A549 (cell line): ENCODE results near the gene POMC. TPM values are rescaled to one million over a fixed set of nuclear protein-coding genes. Genes with fewer than 3 reads are reported as not detected.

ENCODE experiments used
- ATAC-seq, 2 experiments: fragments of 200-7000 bp in 1 of 2; fragments of >200 bp in 1 of 2; cut with Nextera tagmentation in 1 of 2; cut with Tn5 transposase in 1 of 2; 3 replicates each; pipeline versions ENCODE4 v1.8.0 to v1.9.1; 2018 to 2020; ENCODE audit warnings: mild to moderate bottlenecking in 1 of 2, moderate library complexity in 1 of 2
- CTCF ChIA-PET: fragments of 300-600 bp; sonication (Branson Sonifier 250); formaldehyde crosslinking; extraction: SDS; loops from one replicate; lab custom pipeline; 2021; ENCODE audit warnings: antibody characterized with exemption, inconsistent platforms; lab: Yijun Ruan, JAX
- POLR2A ChIA-PET: fragments of 350-600 bp; formaldehyde crosslinking; extraction: SDS; loops from one replicate; lab custom pipeline; 2021; ENCODE audit warnings: antibody characterized with exemption, inconsistent platforms; lab: Yijun Ruan, JAX
- DNase-seq, 2 experiments: peaks; one replicate each; pipeline versions ENCODE4 v3.0.0 to v3.0.0-alpha.2; 2011 to 2016; ENCODE audit warnings: low read depth in 1 of 2, low spot score in 1 of 2
- FAIRE-seq: peaks from 2 replicates; lab custom pipeline; 2011; peaks lifted over from hg19 to GRCh38; lab: Jason Lieb, UNC
- H3K27ac ChIP-seq, 2 experiments: fragments of >200 bp; sonication (Bioruptor Twin); formaldehyde crosslinking; 3 replicates each; pipeline ENCODE4 v1.5.1; 2016 to 2017
- H3K4me1 ChIP-seq: fragments of >200 bp; sonication (Bioruptor Twin); formaldehyde crosslinking; 3 replicates; pipeline ENCODE4 v1.6.1; 2016
- H3K4me2 ChIP-seq: fragments of >200 bp; sonication (Bioruptor Twin); formaldehyde crosslinking; 3 replicates; pipeline ENCODE4 v1.6.1; 2016
- H3K4me3 ChIP-seq: fragments of >200 bp; sonication (Bioruptor Twin); formaldehyde crosslinking; 3 replicates; pipeline ENCODE4 v1.5.1; 2016
- H3K9me3 ChIP-seq: fragments of >200 bp; sonication (Bioruptor Twin); formaldehyde crosslinking; 3 replicates; pipeline ENCODE4 v1.6.1; 2016
- CHD4 ChIP-seq: fragments of 200-600 bp; sonication (generic); IDR thresholded peaks from 2 replicates; pipeline ENCODE4 v1.6.1; 2016; ENCODE audit warnings: antibody characterized with exemption, mild to moderate bottlenecking, borderline replicate concordance
- EHMT2 ChIP-seq: fragments of 200-600 bp; sonication (generic); IDR thresholded peaks from 2 replicates; pipeline ENCODE4 v1.6.1; 2016; ENCODE audit warnings: antibody characterized with exemption, low read depth, mild to moderate bottlenecking, moderate library complexity
- EP300 ChIP-seq, 2 experiments: fragments of >200 bp; sonication (Bioruptor Twin); formaldehyde crosslinking; IDR thresholded peaks; 2 replicates in 1 of 2; 3 replicates in 1 of 2; pipeline ENCODE4 v1.6.1; 2016 to 2017
- FOSB ChIP-seq: fragments of 250-450 bp; sonication (Bioruptor Pico); IDR thresholded peaks from 2 replicates; pipeline ENCODE4 v1.5.0; 2020; ENCODE audit warnings: mild to moderate bottlenecking, moderate library complexity
- HDAC2 ChIP-seq: fragments of 200-600 bp; sonication (generic); IDR thresholded peaks from 2 replicates; pipeline ENCODE4 v1.6.1; 2016
- MAFK ChIP-seq: fragments of 450-650 bp; IDR thresholded peaks from 2 replicates; pipeline ENCODE4 v1.6.1; 2014; ENCODE audit not compliant: partially characterized antibody
- MAZ ChIP-seq: fragments of 150-350 bp; IDR thresholded peaks from 2 replicates; pipeline ENCODE4 v1.6.1; 2014; ENCODE audit warnings: antibody characterized with exemption, low read depth, low read length, borderline replicate concordance
- MYC ChIP-seq: IDR thresholded peaks from 2 replicates; pipeline ENCODE4 v1.6.1; 2012; ENCODE audit warnings: mild to moderate bottlenecking, inconsistent platforms, low read length, improper control_type of control experiment, borderline replicate concordance
- NFE2L2 ChIP-seq: fragments of 150-350 bp; conservative IDR thresholded peaks from 2 replicates; pipeline ENCODE4 v1.6.1; 2014; ENCODE audit warnings: low read length
- NPAS2 ChIP-seq: fragments of 250-450 bp; sonication (Bioruptor Pico); IDR thresholded peaks from 2 replicates; pipeline ENCODE4 v1.8.0; 2022; ENCODE audit warnings: mild to moderate bottlenecking, moderate library complexity, borderline replicate concordance
- POLR2A ChIP-seq: IDR thresholded peaks from 2 replicates; pipeline ENCODE4 v1.6.1; 2012; ENCODE audit warnings: mild to moderate bottlenecking, low read length
- SMC3 ChIP-seq: fragments of >200 bp; sonication (Bioruptor Twin); formaldehyde crosslinking; IDR thresholded peaks from 3 replicates; pipeline ENCODE4 v1.6.1; 2018; ENCODE audit warnings: inconsistent platforms
- SREBF2 ChIP-seq: fragments of 450-650 bp; IDR thresholded peaks from 2 replicates; pipeline ENCODE4 v1.6.1; 2014; ENCODE audit warnings: mild to moderate bottlenecking, moderate library complexity
- ZC3H11A ChIP-seq: fragments of 450-650 bp; IDR thresholded peaks from 2 replicates; pipeline ENCODE4 v1.6.1; 2014; ENCODE audit warnings: antibody characterized with exemption, mild to moderate bottlenecking
- WGBS: methylation state at CpG from one replicate; pipeline ENCODE4 v1.1.6; 2017; ENCODE audit errors: missing lambda C conversion rate; 5-methylcytosine and 5-hydroxymethylcytosine counted together
- polyA plus RNA-seq, 4 experiments: library from polyadenylated mRNA; depleted of rRNA in 3 of 4; stranded (reverse); fragments of >200 nt; fragmentation: RNase III in 1 of 4; extraction: RNeasy Plus Mini Kit Qiagen cat#74134 plus additional on column Dnase treatment in 1 of 4; gene quantifications; 2 replicates in 3 of 4; 3 replicates in 1 of 4; pipeline ENCODE4 v1.2.3, GENCODE V29; 2011 to 2017
- TF ChIP-seq, protein P1 (sequence below): fragments of 450-650 bp; IDR thresholded peaks from 2 replicates; pipeline ENCODE4 v1.6.1; 2014; ENCODE audit warnings: antibody characterized with exemption
- TF ChIP-seq, protein P2 (sequence below): fragments of 200-600 bp; sonication (generic); IDR thresholded peaks from 2 replicates; pipeline ENCODE4 v1.6.1; 2016; ENCODE audit warnings: antibody characterized with exemption, mild to moderate bottlenecking, moderate library complexity
- TF ChIP-seq, protein P3 (sequence below): fragments of 150-350 bp; IDR thresholded peaks from 2 replicates; pipeline ENCODE4 v1.6.1; 2014; ENCODE audit warnings: low read depth, mild to moderate bottlenecking, low read length

POMC gene
- polyA plus RNA-seq, 2 of the 4 experiments (the other 2 are of a cell fraction), result not detected

DNA sequence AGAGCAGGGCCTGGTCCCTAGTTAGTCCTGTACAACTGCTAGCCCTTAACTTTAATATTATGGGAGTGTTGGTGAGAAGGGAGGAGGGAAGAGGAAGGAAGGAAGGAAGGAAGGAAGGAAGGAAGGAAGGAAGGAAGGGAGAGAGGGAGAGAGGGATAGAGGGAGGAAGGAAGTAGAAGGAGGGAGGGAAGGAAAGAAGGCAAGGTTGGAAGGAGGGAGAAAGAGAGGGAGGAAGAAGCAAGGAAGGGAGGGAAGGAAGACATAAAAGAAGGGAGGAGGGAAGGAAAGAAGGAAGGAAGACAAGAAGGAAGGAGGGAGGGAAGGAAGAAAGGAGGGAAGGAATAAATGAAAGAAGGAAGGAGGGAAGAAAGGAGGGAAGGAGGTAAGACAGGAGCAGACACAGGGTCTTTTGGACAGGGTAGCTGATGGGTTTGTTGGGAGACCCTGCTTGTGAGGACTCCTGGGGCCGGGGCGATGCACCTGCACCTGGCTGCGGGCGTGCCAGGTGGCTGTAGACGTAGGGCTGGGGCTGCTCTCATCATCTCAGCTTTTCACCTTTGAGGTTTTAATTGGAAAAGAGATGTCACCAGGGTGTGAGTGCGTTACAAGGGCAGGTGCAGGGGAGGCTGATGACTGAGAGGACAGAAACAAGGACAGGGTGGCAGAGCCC, 5.9 kb upstream of the POMC start:
- TF ChIP-seq ZC3H11A (no peak), MAFK (no peak), NPAS2 (CRISPR knock-in tag) (no peak), SREBF2 (no peak), MAZ (no peak), NFE2L2 (no peak)
- TF ChIP-seq, protein P1, sequence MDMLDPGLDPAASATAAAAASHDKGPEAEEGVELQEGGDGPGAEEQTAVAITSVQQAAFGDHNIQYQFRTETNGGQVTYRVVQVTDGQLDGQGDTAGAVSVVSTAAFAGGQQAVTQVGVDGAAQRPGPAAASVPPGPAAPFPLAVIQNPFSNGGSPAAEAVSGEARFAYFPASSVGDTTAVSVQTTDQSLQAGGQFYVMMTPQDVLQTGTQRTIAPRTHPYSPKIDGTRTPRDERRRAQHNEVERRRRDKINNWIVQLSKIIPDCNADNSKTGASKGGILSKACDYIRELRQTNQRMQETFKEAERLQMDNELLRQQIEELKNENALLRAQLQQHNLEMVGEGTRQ, result no peak
- TF ChIP-seq, protein P2, sequence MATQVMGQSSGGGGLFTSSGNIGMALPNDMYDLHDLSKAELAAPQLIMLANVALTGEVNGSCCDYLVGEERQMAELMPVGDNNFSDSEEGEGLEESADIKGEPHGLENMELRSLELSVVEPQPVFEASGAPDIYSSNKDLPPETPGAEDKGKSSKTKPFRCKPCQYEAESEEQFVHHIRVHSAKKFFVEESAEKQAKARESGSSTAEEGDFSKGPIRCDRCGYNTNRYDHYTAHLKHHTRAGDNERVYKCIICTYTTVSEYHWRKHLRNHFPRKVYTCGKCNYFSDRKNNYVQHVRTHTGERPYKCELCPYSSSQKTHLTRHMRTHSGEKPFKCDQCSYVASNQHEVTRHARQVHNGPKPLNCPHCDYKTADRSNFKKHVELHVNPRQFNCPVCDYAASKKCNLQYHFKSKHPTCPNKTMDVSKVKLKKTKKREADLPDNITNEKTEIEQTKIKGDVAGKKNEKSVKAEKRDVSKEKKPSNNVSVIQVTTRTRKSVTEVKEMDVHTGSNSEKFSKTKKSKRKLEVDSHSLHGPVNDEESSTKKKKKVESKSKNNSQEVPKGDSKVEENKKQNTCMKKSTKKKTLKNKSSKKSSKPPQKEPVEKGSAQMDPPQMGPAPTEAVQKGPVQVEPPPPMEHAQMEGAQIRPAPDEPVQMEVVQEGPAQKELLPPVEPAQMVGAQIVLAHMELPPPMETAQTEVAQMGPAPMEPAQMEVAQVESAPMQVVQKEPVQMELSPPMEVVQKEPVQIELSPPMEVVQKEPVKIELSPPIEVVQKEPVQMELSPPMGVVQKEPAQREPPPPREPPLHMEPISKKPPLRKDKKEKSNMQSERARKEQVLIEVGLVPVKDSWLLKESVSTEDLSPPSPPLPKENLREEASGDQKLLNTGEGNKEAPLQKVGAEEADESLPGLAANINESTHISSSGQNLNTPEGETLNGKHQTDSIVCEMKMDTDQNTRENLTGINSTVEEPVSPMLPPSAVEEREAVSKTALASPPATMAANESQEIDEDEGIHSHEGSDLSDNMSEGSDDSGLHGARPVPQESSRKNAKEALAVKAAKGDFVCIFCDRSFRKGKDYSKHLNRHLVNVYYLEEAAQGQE, result no peak
- TF ChIP-seq, protein P3, sequence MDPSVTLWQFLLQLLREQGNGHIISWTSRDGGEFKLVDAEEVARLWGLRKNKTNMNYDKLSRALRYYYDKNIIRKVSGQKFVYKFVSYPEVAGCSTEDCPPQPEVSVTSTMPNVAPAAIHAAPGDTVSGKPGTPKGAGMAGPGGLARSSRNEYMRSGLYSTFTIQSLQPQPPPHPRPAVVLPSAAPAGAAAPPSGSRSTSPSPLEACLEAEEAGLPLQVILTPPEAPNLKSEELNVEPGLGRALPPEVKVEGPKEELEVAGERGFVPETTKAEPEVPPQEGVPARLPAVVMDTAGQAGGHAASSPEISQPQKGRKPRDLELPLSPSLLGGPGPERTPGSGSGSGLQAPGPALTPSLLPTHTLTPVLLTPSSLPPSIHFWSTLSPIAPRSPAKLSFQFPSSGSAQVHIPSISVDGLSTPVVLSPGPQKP, result no peak
- Histone ChIP-seq H3K9me3 (no peaks in the 10 kb centered on the region), H3K27ac (no peak overlapping the region), H3K4me1 (no peaks in the 10 kb centered on the region), H3K4me3 (no peak overlapping the region), H3K4me2 (no peak overlapping the region)
- FAIRE-seq (no peak), ATAC-seq (no peak), DNase-seq (no peak)
- POLR2A ChIA-PET, result no interaction called here
- 39% methylated on average over 6 of the region's 6 CpGs for WGBS
- CTCF ChIA-PET, result interaction anchor here (0.8 to 2.1 kb wide), 2 partner anchors 9 to 21 kb away, joined by 3 to 11 read pairs; no protein-coding TSS in a partner anchor

DNA sequence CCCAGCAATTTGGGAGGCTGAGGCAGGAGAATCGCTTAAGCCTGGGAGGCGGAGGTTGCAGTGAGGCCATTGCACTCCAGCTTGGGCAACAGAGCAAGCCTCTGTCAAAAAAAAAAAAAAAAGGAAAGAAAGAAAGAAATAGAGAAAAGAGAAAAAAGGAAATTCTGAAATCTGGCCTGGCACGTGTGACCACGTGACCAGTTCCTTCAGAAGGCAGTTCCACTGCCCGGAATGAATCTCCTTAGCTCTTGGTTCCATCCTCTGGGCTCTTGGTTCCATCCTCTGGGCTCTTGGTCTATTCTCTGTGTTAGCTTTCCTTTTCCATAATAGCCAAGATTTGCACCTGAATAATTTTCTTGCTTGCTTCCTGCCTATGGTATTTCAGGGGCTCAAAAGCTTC, 5.3 kb upstream of the POMC start:
- H3K27ac ChIP-seq, result no peak overlapping the region
- no peak for ATAC-seq
- no peaks in the 10 kb centered on the region for H3K4me1 ChIP-seq
- no peak overlapping the region for H3K4me3 ChIP-seq
- no peak overlapping the region for H3K4me2 ChIP-seq
- ChIA-PET CTCF (interaction anchor here (2.1 kb wide), 1 partner anchor 8 kb away, joined by 11 read pairs; no protein-coding TSS in a partner anchor), POLR2A (no interaction called here)
- FAIRE-seq, result no peak
- no peak for TF ChIP-seq EHMT2
- TF ChIP-seq, protein P1, result peak; percentile 51
- TF ChIP-seq EP300 (IDR thresholded peaks at IDR 0.05), result no peak
- TF ChIP-seq FOSB, result no peak
- no peak for TF ChIP-seq HDAC2
- TF ChIP-seq SMC3, result no peak
- no peak for TF ChIP-seq POLR2A
- WGBS, result 65% methylated on average over 5 of the region's 5 CpGs
- H3K9me3 ChIP-seq, result no peaks in the 10 kb centered on the region
- DNase-seq, result no peak

DNA sequence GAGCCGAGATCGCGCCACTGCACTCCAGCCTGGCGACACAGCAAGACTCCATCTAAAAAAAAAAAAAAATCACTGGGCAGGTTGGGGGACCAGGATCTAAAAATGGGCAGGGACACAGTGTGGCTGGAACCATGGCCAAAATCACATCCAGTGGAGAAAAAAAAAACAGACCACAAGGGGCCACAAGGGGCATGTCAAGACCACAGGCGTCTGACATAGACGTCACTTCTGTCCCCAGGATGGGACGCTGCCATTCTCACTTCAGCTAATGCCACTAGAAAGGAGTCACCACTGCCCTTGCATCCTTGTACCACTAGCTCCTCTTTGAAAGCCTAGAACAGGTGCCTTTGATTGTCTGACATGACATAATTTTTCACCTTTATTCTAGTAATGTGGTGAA, 2.5 kb upstream of the POMC start:
- ChIA-PET POLR2A (no interaction called here), CTCF (interaction anchor here (0.6 kb wide), 1 partner anchor 99 kb away, joined by 4 read pairs; no protein-coding TSS in a partner anchor)
- TF ChIP-seq MYC (no peak), CHD4 (no peak)
- FAIRE-seq, result no peak
- H3K9me3 ChIP-seq, result no peaks in the 10 kb centered on the region
- WGBS, result 82% methylated on average over 7 of the region's 7 CpGs
- H3K4me1 ChIP-seq, result no peaks in the 10 kb centered on the region
- DNase-seq, result no peak
- H3K4me3 ChIP-seq, result no peak overlapping the region
- H3K4me2 ChIP-seq, result no peak overlapping the region
- ATAC-seq, result no peak
- H3K27ac ChIP-seq, result no peak overlapping the region
